Measurements from ENCODE around the gene MOV10L1.

DNA sequence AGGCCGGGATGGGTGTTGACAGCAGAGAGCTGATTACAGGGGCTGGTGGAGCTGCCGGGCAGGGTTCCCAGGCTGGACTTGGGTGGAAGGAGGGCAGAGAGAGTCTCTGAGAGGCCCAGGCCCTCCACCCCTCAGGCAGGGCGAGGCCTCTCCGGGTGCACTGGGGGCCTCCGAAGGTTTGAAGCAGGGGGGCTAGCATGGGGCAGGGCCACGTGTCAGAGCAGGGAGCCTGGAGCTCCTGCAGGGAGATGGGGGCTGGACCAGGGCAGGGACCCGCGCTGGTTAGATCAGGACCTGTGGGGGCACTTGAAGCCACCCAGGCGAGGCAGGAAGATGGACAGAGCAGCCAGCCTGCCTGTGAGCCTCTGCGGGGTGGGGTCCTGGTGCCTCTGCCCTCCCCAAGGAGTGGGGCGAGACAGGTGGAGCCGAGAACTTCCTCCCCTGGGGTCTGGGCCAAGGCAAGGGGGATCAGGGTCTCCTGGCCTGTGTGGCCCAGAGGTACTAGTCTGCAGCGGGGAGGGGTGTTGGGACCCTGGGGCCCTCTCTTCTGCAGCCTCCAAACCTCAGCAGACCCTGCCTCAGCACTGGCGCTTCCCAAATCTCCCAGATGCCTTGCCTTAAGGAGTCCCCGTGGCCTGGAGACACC is 81.6 kb downstream of the MOV10L1 start:
- no peak for TF ChIP-seq POLR2A (IDR thresholded peaks at IDR 0.05; ENCODE audit: low read depth, low read length)
- TF ChIP-seq, protein P1, sequence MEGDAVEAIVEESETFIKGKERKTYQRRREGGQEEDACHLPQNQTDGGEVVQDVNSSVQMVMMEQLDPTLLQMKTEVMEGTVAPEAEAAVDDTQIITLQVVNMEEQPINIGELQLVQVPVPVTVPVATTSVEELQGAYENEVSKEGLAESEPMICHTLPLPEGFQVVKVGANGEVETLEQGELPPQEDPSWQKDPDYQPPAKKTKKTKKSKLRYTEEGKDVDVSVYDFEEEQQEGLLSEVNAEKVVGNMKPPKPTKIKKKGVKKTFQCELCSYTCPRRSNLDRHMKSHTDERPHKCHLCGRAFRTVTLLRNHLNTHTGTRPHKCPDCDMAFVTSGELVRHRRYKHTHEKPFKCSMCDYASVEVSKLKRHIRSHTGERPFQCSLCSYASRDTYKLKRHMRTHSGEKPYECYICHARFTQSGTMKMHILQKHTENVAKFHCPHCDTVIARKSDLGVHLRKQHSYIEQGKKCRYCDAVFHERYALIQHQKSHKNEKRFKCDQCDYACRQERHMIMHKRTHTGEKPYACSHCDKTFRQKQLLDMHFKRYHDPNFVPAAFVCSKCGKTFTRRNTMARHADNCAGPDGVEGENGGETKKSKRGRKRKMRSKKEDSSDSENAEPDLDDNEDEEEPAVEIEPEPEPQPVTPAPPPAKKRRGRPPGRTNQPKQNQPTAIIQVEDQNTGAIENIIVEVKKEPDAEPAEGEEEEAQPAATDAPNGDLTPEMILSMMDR (IDR thresholded peaks at IDR 0.05; ENCODE audit: extremely low read depth in 1 of 2, insufficient read depth in 1 of 2, low read depth in 1 of 2, low read length in 2 of 2) = no peak
- TF ChIP-seq, protein P2, sequence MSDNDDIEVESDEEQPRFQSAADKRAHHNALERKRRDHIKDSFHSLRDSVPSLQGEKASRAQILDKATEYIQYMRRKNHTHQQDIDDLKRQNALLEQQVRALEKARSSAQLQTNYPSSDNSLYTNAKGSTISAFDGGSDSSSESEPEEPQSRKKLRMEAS (IDR thresholded peaks at IDR 0.05; ENCODE audit: insufficient read depth, insufficient read length) = no peak

Data from endothelial cell of umbilical vein (primary cell).